ENCODE data around the gene RPS21.
A peak's percentile ranks its signal among the peaks of the same experiment; 100 is the strongest.

The RPS21 gene

GRCh38 chr20:62395311-62396242, 8.7 kb downstream of the RPS21 start:
- Histone ChIP-seq H3K79me1 (replicated peaks; ENCODE audit: low read length, poor library complexity, severe bottlenecking) (peaks cover 15% of the 10 kb centered on the region), H2BK15ac (ENCODE audit: low read depth, poor library complexity, severe bottlenecking) (no peak overlapping the region), H2BK120ac (ENCODE audit: low read depth, low read length) (no peak overlapping the region), H2AK5ac (ENCODE audit: low read length, severe bottlenecking) (no peak overlapping the region), H3K27me3 (ENCODE audit: control insufficient read depth in 1 of 2, insufficient read depth in 1 of 2, low read length in 2 of 2) (no peaks in the 10 kb centered on the region), H3K9me3 (ENCODE audit: control insufficient read depth, low read length) (no peaks in the 10 kb centered on the region), H2BK5ac (ENCODE audit: low read depth, low read length, poor library complexity, severe bottlenecking) (no peak overlapping the region), H3K27ac (ENCODE audit: low read length, poor library complexity, severe bottlenecking) (no peak overlapping the region), H3K18ac (ENCODE audit: low read depth in 1 of 2, low read length in 2 of 2) (no peak overlapping the region), H3K36me3 (ENCODE audit: control insufficient read depth in 1 of 2, insufficient read depth in 2 of 2, low read depth in 1 of 2, low read length in 2 of 2) (peaks cover 35 to 85% of the 10 kb centered on the region in 2 experiments), H3K4me2 (ENCODE audit: low read length, poor library complexity, severe bottlenecking) (no peak overlapping the region), H4K91ac (ENCODE audit: low read length) (no peak overlapping the region), H4K8ac (ENCODE audit: low read length) (no peak overlapping the region), H3K4me1 (ENCODE audit: control insufficient read depth, insufficient read depth, low read depth, low read length) (no peaks in the 10 kb centered on the region), H2BK12ac (ENCODE audit: low read length in 2 of 2) (no peak overlapping the region), H3K9ac (ENCODE audit: low read length) (no peak overlapping the region), H3K4ac (ENCODE audit: low read depth in 1 of 2, low read length in 2 of 2) (no peak overlapping the region), H3K14ac (ENCODE audit: low read length in 2 of 2) (no peak overlapping the region), H2AFZ (ENCODE audit: low read depth, low read length) (no peak overlapping the region), H3K4me3 (ENCODE audit: insufficient read depth in 1 of 2, low read depth in 1 of 2, low read length in 2 of 2) (no peak overlapping the region), H3K23ac (ENCODE audit: low read length in 2 of 2) (peak overlapping the region in 1 of 2 experiments; percentile 25)
- no peak for DNase-seq
- 92% methylated on average over 27 of the region's 27 CpGs for whole genome bisulfite sequencing

GRCh38 chr20:62396367-62397239, 9.7 kb downstream of the RPS21 start:
- H2BK120ac ChIP-seq (ENCODE audit: low read depth, low read length), result no peak overlapping the region
- H2BK5ac ChIP-seq (ENCODE audit: low read depth, low read length, poor library complexity, severe bottlenecking), result no peak overlapping the region
- peaks cover 16% of the 10 kb centered on the region for H3K79me1 ChIP-seq (replicated peaks; ENCODE audit: low read length, poor library complexity, severe bottlenecking)
- no peaks in the 10 kb centered on the region for H3K9me3 ChIP-seq (ENCODE audit: control insufficient read depth, low read length)
- H3K27me3 ChIP-seq (ENCODE audit: control insufficient read depth in 1 of 2, insufficient read depth in 1 of 2, low read length in 2 of 2), result no peaks in the 10 kb centered on the region
- peaks cover 25 to 83% of the 10 kb centered on the region in 2 experiments for H3K36me3 ChIP-seq (ENCODE audit: control insufficient read depth in 1 of 2, insufficient read depth in 2 of 2, low read depth in 1 of 2, low read length in 2 of 2)
- WGBS, result 93% methylated on average over 35 of the region's 35 CpGs
- no peak overlapping the region for H3K9ac ChIP-seq (ENCODE audit: low read length)
- no peak overlapping the region for H2BK15ac ChIP-seq (ENCODE audit: low read depth, poor library complexity, severe bottlenecking)
- H3K27ac ChIP-seq (ENCODE audit: low read length, poor library complexity, severe bottlenecking), result no peak overlapping the region
- H3K4me2 ChIP-seq (ENCODE audit: low read length, poor library complexity, severe bottlenecking), result no peak overlapping the region
- H2AFZ ChIP-seq (ENCODE audit: low read depth, low read length), result no peak overlapping the region
- peaks cover 1% of the 10 kb centered on the region for H3K4me1 ChIP-seq (ENCODE audit: control insufficient read depth, insufficient read depth, low read depth, low read length)
- no peak overlapping the region for H2BK12ac ChIP-seq (ENCODE audit: low read length in 2 of 2)
- no peak overlapping the region for H3K4ac ChIP-seq (ENCODE audit: low read depth in 1 of 2, low read length in 2 of 2)
- H2AK5ac ChIP-seq (ENCODE audit: low read length, severe bottlenecking), result no peak overlapping the region
- H4K8ac ChIP-seq (ENCODE audit: low read length), result no peak overlapping the region
- no peak overlapping the region for H3K23ac ChIP-seq (ENCODE audit: low read length in 2 of 2)
- DNase-seq, result no peak
- no peak overlapping the region for H3K18ac ChIP-seq (ENCODE audit: low read depth in 1 of 2, low read length in 2 of 2)
- H4K91ac ChIP-seq (ENCODE audit: low read length), result no peak overlapping the region
- no peak overlapping the region for H3K14ac ChIP-seq (ENCODE audit: low read length in 2 of 2)
- no peak overlapping the region for H3K4me3 ChIP-seq (ENCODE audit: insufficient read depth in 1 of 2, low read depth in 1 of 2, low read length in 2 of 2)

GRCh38 chr20:62398120-62398821, 11.4 kb downstream of the RPS21 start:
- H2BK5ac ChIP-seq (ENCODE audit: low read depth, low read length, poor library complexity, severe bottlenecking), result no peak overlapping the region
- H3K27me3 ChIP-seq (ENCODE audit: control insufficient read depth in 1 of 2, insufficient read depth in 1 of 2, low read length in 2 of 2), result no peaks in the 10 kb centered on the region
- peaks cover 10% of the 10 kb centered on the region for H3K79me1 ChIP-seq (replicated peaks; ENCODE audit: low read length, poor library complexity, severe bottlenecking)
- H2BK12ac ChIP-seq (ENCODE audit: low read length in 2 of 2), result no peak overlapping the region
- H2BK15ac ChIP-seq (ENCODE audit: low read depth, poor library complexity, severe bottlenecking), result no peak overlapping the region
- no peak overlapping the region for H3K4ac ChIP-seq (ENCODE audit: low read depth in 1 of 2, low read length in 2 of 2)
- 93% methylated on average over 19 of the region's 19 CpGs for WGBS
- H3K9ac ChIP-seq (ENCODE audit: low read length), result no peak overlapping the region
- H2BK120ac ChIP-seq (ENCODE audit: low read depth, low read length), result no peak overlapping the region
- H3K4me2 ChIP-seq (ENCODE audit: low read length, poor library complexity, severe bottlenecking), result no peak overlapping the region
- H3K14ac ChIP-seq (ENCODE audit: low read length in 2 of 2), result no peak overlapping the region
- H3K4me3 ChIP-seq (ENCODE audit: insufficient read depth in 1 of 2, low read depth in 1 of 2, low read length in 2 of 2), result no peak overlapping the region
- no peak overlapping the region for H2AK5ac ChIP-seq (ENCODE audit: low read length, severe bottlenecking)
- no peak overlapping the region for H4K91ac ChIP-seq (ENCODE audit: low read length)
- no peak for DNase-seq
- no peak overlapping the region for H3K18ac ChIP-seq (ENCODE audit: low read depth in 1 of 2, low read length in 2 of 2)
- H4K8ac ChIP-seq (ENCODE audit: low read length), result no peak overlapping the region
- peaks cover 1% of the 10 kb centered on the region for H3K4me1 ChIP-seq (ENCODE audit: control insufficient read depth, insufficient read depth, low read depth, low read length)
- H3K27ac ChIP-seq (ENCODE audit: low read length, poor library complexity, severe bottlenecking), result no peak overlapping the region
- H3K36me3 ChIP-seq (ENCODE audit: control insufficient read depth in 1 of 2, insufficient read depth in 2 of 2, low read depth in 1 of 2, low read length in 2 of 2), result peaks cover 15 to 80% of the 10 kb centered on the region in 2 experiments
- no peak overlapping the region for H3K23ac ChIP-seq (ENCODE audit: low read length in 2 of 2)
- no peak overlapping the region for H2AFZ ChIP-seq (ENCODE audit: low read depth, low read length)
- no peaks in the 10 kb centered on the region for H3K9me3 ChIP-seq (ENCODE audit: control insufficient read depth, low read length)

All from mesenchymal stem cell (in vitro differentiated cells and primary cell).